HepG2 (cell line): Measurements from ENCODE around the gene BRAF. TPM values are rescaled to one million over a fixed set of nuclear protein-coding genes. Genes with fewer than 3 reads are reported as not detected.
A peak's percentile ranks its signal among the peaks of the same experiment; 100 is the strongest.

Experiments used
- BCL6 ChIP-seq: IDR thresholded peaks from 2 replicates; pipeline ENCODE4 v1.6.1; 2016; ENCODE audit warnings: missing genetic modification reagents, missing compliant biosample characterization
- DNMT3B ChIP-seq: conservative IDR thresholded peaks from 2 replicates; pipeline ENCODE4 v1.6.1; 2016; ENCODE audit warnings: missing biosample characterization, control low read depth
- FOXJ3 ChIP-seq: sonication (generic); formaldehyde crosslinking; IDR thresholded peaks from 2 replicates; pipeline ENCODE4 v1.4.0; 2020; ENCODE audit warnings: missing genetic modification reagents, mild to moderate bottlenecking, borderline replicate concordance
- GATAD2A ChIP-seq: IDR thresholded peaks from 2 replicates; pipeline ENCODE4 v1.6.1; 2016
- ISL2 ChIP-seq: sonication (generic); formaldehyde crosslinking; IDR thresholded peaks from 2 replicates; pipeline ENCODE4 v1.5.0; 2020; ENCODE audit warnings: missing genetic modification reagents
- KAT8 ChIP-seq: IDR thresholded peaks from 2 replicates; pipeline ENCODE4 v1.6.1; 2016; ENCODE audit warnings: missing genetic modification reagents, missing compliant biosample characterization
- MEIS1 ChIP-seq: sonication (generic); formaldehyde crosslinking; IDR thresholded peaks from 2 replicates; pipeline ENCODE4 v1.9.0; 2021; ENCODE audit warnings: mild to moderate bottlenecking, missing genetic modification reagents, moderate library complexity, borderline replicate concordance
- NCOA2 ChIP-seq: sonication (generic); formaldehyde crosslinking; IDR thresholded peaks from 2 replicates; pipeline ENCODE4 v1.8.0; 2022; ENCODE audit warnings: inconsistent platforms
- TAF15 ChIP-seq: fragments of 200-400 bp; formaldehyde crosslinking; IDR thresholded peaks from one replicate; pipeline ENCODE4 v1.6.1; 2018; ENCODE audit warnings: mild to moderate bottlenecking, low read depth, low read length; ENCODE audit not compliant: poor library complexity, severe bottlenecking
- TCF7 ChIP-seq: sonication (generic); IDR thresholded peaks from 2 replicates; pipeline ENCODE4 v1.6.1; 2016; ENCODE audit warnings: antibody characterized with exemption, low read depth
- TEAD3 ChIP-seq: optimal IDR thresholded peaks from 2 replicates; pipeline ENCODE3; 2016; ENCODE audit warnings: borderline replicate concordance
- ZNF570 ChIP-seq: sonication (generic); formaldehyde crosslinking; IDR thresholded peaks from 2 replicates; pipeline ENCODE4 v1.4.0; 2020; ENCODE audit warnings: mild to moderate bottlenecking, missing genetic modification reagents, borderline replicate concordance
- ZNF691 ChIP-seq: sonication (generic); formaldehyde crosslinking; IDR thresholded peaks from 2 replicates; pipeline ENCODE4 v1.4.0; 2020; ENCODE audit warnings: missing genetic modification reagents, low read depth, mild to moderate bottlenecking, borderline replicate concordance
- polyA plus RNA-seq, 8 experiments: library from polyadenylated mRNA; depleted of rRNA in 3 of 8; stranded (reverse) in 7 of 8; unstranded in 1 of 8; fragments of >200 nt; fragmentation: Illumina TruSeq in 4 of 8; extraction: Trizol in 4 of 8; gene quantifications; 2 replicates each; pipeline versions ENCODE4 v1.2.1 to v1.2.3, GENCODE V29; 2011 to 2016; ENCODE audit warnings: low read depth in 4 of 8, missing spikeins in 1 of 8, mixed read lengths in 1 of 8; ENCODE audit not compliant: insufficient read depth in 1 of 8
- total RNA-seq, 5 experiments: library from RNA; depleted of rRNA; stranded (reverse); fragments of >200 nt; fragmentation: Illumina TruSeq; extraction: Trizol; gene quantifications; 2 replicates each; pipeline ENCODE4 v1.2.3, GENCODE V29; 2016; ENCODE audit warnings: low read depth in 1 of 5
- TF ChIP-seq, protein P1 (sequence below): sonication (generic); formaldehyde crosslinking; conservative IDR thresholded peaks from 2 replicates; pipeline ENCODE4 v1.4.0; 2020; ENCODE audit warnings: mild to moderate bottlenecking, missing genetic modification reagents, moderate library complexity
- TF ChIP-seq, protein P2 (sequence below), 2 experiments: sonication (generic) in 1 of 2; formaldehyde crosslinking in 1 of 2; IDR thresholded peaks; 2 replicates each; pipeline versions ENCODE4 v1.4.0 to v1.6.1; 2016 to 2020; ENCODE audit warnings: borderline replicate concordance in 1 of 2, low read depth in 1 of 2, mild to moderate bottlenecking in 1 of 2, missing genetic modification reagents in 1 of 2
- TF ChIP-seq, protein P3 (sequence below): sonication (generic); formaldehyde crosslinking; IDR thresholded peaks from 2 replicates; pipeline ENCODE4 v1.4.0; 2020; ENCODE audit warnings: missing genetic modification reagents

Gene BRAF
- total and polyA plus RNA-seq, 2 of the 13 experiments (the other 11 are each of a cell fraction or from before 2014, with no cell fraction given): 12.5 to 13.4 TPM

- TF ChIP-seq ZNF691 (CRISPR knock-in tag) (no peak), TAF15 (no peak), BCL6 (CRISPR knock-in tag) (peak; percentile 59), ZNF570 (CRISPR knock-in tag) (peak; percentile 100), FOXJ3 (peak; percentile 69; the same call in 1 of the 2 replicates), TCF7 (peak; percentile 18; the same call in 1 of the 2 replicates), KAT8 (CRISPR knock-in tag) (0 out of 2 replicates have a peak, but pooled peaks have one; percentile 19), TEAD3 (CRISPR knock-in tag) (no peak), NCOA2 (CRISPR knock-in tag) (peak; percentile 60; the same call in 1 of the 2 replicates), MEIS1 (CRISPR knock-in tag) (no peak), DNMT3B (CRISPR knock-in tag) (no peak), GATAD2A (CRISPR knock-in tag) (peak; percentile 27; the same call in 1 of the 2 replicates), ISL2 (peak; percentile 85)
- TF ChIP-seq, protein P1, sequence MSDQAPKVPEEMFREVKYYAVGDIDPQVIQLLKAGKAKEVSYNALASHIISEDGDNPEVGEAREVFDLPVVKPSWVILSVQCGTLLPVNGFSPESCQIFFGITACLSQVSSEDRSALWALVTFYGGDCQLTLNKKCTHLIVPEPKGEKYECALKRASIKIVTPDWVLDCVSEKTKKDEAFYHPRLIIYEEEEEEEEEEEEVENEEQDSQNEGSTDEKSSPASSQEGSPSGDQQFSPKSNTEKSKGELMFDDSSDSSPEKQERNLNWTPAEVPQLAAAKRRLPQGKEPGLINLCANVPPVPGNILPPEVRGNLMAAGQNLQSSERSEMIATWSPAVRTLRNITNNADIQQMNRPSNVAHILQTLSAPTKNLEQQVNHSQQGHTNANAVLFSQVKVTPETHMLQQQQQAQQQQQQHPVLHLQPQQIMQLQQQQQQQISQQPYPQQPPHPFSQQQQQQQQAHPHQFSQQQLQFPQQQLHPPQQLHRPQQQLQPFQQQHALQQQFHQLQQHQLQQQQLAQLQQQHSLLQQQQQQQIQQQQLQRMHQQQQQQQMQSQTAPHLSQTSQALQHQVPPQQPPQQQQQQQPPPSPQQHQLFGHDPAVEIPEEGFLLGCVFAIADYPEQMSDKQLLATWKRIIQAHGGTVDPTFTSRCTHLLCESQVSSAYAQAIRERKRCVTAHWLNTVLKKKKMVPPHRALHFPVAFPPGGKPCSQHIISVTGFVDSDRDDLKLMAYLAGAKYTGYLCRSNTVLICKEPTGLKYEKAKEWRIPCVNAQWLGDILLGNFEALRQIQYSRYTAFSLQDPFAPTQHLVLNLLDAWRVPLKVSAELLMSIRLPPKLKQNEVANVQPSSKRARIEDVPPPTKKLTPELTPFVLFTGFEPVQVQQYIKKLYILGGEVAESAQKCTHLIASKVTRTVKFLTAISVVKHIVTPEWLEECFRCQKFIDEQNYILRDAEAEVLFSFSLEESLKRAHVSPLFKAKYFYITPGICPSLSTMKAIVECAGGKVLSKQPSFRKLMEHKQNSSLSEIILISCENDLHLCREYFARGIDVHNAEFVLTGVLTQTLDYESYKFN (CRISPR knock-in tag): peak; percentile 62; the same call in 1 of the 2 replicates
- TF ChIP-seq, protein P2, sequence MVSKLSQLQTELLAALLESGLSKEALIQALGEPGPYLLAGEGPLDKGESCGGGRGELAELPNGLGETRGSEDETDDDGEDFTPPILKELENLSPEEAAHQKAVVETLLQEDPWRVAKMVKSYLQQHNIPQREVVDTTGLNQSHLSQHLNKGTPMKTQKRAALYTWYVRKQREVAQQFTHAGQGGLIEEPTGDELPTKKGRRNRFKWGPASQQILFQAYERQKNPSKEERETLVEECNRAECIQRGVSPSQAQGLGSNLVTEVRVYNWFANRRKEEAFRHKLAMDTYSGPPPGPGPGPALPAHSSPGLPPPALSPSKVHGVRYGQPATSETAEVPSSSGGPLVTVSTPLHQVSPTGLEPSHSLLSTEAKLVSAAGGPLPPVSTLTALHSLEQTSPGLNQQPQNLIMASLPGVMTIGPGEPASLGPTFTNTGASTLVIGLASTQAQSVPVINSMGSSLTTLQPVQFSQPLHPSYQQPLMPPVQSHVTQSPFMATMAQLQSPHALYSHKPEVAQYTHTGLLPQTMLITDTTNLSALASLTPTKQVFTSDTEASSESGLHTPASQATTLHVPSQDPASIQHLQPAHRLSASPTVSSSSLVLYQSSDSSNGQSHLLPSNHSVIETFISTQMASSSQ (IDR thresholded peaks at IDR 0.05; ENCODE audit: low read depth): no peak
- TF ChIP-seq, protein P2 (CRISPR knock-in tag; IDR thresholded peaks at IDR 0.05; ENCODE audit: borderline replicate concordance): peak; percentile 22; the same call in 1 of the 2 replicates
- TF ChIP-seq, protein P3, sequence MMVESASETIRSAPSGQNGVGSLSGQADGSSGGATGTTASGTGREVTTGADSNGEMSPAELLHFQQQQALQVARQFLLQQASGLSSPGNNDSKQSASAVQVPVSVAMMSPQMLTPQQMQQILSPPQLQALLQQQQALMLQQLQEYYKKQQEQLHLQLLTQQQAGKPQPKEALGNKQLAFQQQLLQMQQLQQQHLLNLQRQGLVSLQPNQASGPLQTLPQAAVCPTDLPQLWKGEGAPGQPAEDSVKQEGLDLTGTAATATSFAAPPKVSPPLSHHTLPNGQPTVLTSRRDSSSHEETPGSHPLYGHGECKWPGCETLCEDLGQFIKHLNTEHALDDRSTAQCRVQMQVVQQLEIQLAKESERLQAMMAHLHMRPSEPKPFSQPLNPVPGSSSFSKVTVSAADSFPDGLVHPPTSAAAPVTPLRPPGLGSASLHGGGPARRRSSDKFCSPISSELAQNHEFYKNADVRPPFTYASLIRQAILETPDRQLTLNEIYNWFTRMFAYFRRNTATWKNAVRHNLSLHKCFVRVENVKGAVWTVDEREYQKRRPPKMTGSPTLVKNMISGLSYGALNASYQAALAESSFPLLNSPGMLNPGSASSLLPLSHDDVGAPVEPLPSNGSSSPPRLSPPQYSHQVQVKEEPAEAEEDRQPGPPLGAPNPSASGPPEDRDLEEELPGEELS (CRISPR knock-in tag): peak; percentile 85
Observed at GRCh38 chr7:140829720-140830119, 95.0 kb downstream of the BRAF start (continued).
